PC-3 (cell line): ENCODE results near the gene C5orf63. TPM values are rescaled to one million over a fixed set of nuclear protein-coding genes. Genes with fewer than 3 reads are reported as not detected.

Source experiments
- ATAC-seq: fragments of 200-7000 bp; cut with Tn5 transposase; 2 replicates; pipeline ENCODE4 v1.9.1; 2020; ENCODE audit warnings: mild to moderate bottlenecking, moderate library complexity
- BruUV-seq: library from RNA; stranded (reverse); fragments of 400-500 nt; replicated peaks from 2 replicates; lab custom pipeline; 2021; lab: Mats Ljungman, UMichigan
- CTCF ChIA-PET: fragments of 300-600 bp; sonication (Branson Sonifier 250); formaldehyde crosslinking; loops from one replicate; lab custom pipeline; 2022; ENCODE audit warnings: antibody characterized with exemption; lab: Charles Lee
- POLR2A ChIA-PET: fragments of 300-600 bp; sonication (Branson Sonifier 250); formaldehyde crosslinking; loops from one replicate; lab custom pipeline; 2022; ENCODE audit warnings: antibody characterized with exemption; ENCODE audit not compliant: unreplicated experiment; lab: Charles Lee
- DNase-seq: peaks from one replicate; pipeline ENCODE4 v3.0.0-alpha.2; 2015
- H2AFZ ChIP-seq: fragments of 300-600 bp; sonication (generic); 2 replicates; pipeline ENCODE4 v1.6.0; 2016; ENCODE audit warnings: antibody characterized with exemption, low read length
- H3F3A ChIP-seq: fragments of 300-600 bp; sonication (generic); one replicate; pipeline ENCODE4 v1.6.0; 2017; ENCODE audit warnings: antibody characterized with exemption, low read length, control low read depth, mild to moderate bottlenecking; ENCODE audit not compliant: unreplicated experiment
- H3K27ac ChIP-seq: fragments of 300-600 bp; sonication (generic); 2 replicates; pipeline ENCODE4 v1.5.1; 2016; ENCODE audit warnings: mild to moderate bottlenecking, low read length
- H3K27me3 ChIP-seq: fragments of 300-600 bp; sonication (generic); 2 replicates; pipeline ENCODE4 v1.6.1; 2016; ENCODE audit warnings: low read length, mixed read lengths
- H3K36me3 ChIP-seq: fragments of 300-600 bp; sonication (generic); 2 replicates; pipeline ENCODE4 v1.6.1; 2016; ENCODE audit warnings: low read depth, mixed run types, low read length, mixed read lengths
- H3K4me1 ChIP-seq: fragments of 300-600 bp; sonication (generic); 2 replicates; pipeline ENCODE4 v1.5.1; 2016; ENCODE audit warnings: low read length; ENCODE audit not compliant: insufficient read depth
- H3K4me2 ChIP-seq: fragments of 300-600 bp; sonication (generic); 2 replicates; pipeline ENCODE4 v1.6.0; 2016; ENCODE audit warnings: low read length
- H3K4me3 ChIP-seq: fragments of 300-600 bp; sonication (generic); 2 replicates; pipeline ENCODE4 v1.5.1; 2016; ENCODE audit warnings: mild to moderate bottlenecking, low read length, mixed read lengths
- H3K79me2 ChIP-seq: fragments of 300-600 bp; sonication (generic); 2 replicates; pipeline ENCODE4 v1.6.1; 2017; ENCODE audit warnings: low read length, mixed read lengths
- H3K9ac ChIP-seq: fragments of 300-600 bp; sonication (generic); 2 replicates; pipeline ENCODE4 v1.6.0; 2016; ENCODE audit warnings: mild to moderate bottlenecking, low read length
- H3K9me2 ChIP-seq: fragments of 300-600 bp; sonication (generic); replicated peaks from 2 replicates; pipeline ENCODE4 v1.6.1; 2016; ENCODE audit warnings: mixed run types, low read length, mixed read lengths
- H3K9me3 ChIP-seq: fragments of 300-600 bp; sonication (generic); 2 replicates; pipeline ENCODE4 v1.6.1; 2016; ENCODE audit warnings: low read length, mixed read lengths
- H4K20me1 ChIP-seq: fragments of 300-600 bp; sonication (generic); 2 replicates; pipeline ENCODE4 v1.6.1; 2016; ENCODE audit warnings: low read length, mixed read lengths
- EZH2 ChIP-seq: fragments of 300-600 bp; sonication (generic); IDR thresholded peaks from one replicate; pipeline ENCODE4 v1.6.1; 2017; ENCODE audit warnings: antibody characterized with exemption, mild to moderate bottlenecking, low read length; ENCODE audit not compliant: unreplicated experiment
- EZH2phosphoT487 ChIP-seq: fragments of 300-600 bp; sonication (generic); IDR thresholded peaks from 2 replicates; pipeline ENCODE4 v1.6.1; 2018; ENCODE audit warnings: mild to moderate bottlenecking, antibody characterized with exemption, low read length, borderline replicate concordance
- intact Hi-C: fragments of 100-400 bp; cut with micrococcal nuclease; formaldehyde crosslinking; loops from 2 replicates; pipeline ENCODE4 v1.9.0; 2023
- total RNA-seq: library from RNA; depleted of rRNA; stranded (reverse); fragments of >200 nt; gene quantifications from 2 replicates; pipeline ENCODE4 v1.2.3, GENCODE V29; 2014
- TF ChIP-seq, protein P1 (sequence below): fragments of 300-600 bp; sonication (generic); conservative IDR thresholded peaks from 2 replicates; pipeline ENCODE4 v1.5.1; 2017; ENCODE audit warnings: antibody characterized with exemption, low read depth, mild to moderate bottlenecking, low read length

C5orf63 gene
- total RNA-seq, 1 experiment from 2014 or later = 3.7 TPM

- no peaks in the 10 kb centered on the region for H3F3A ChIP-seq
- H3K27me3 ChIP-seq = no peaks in the 10 kb centered on the region
- ChIA-PET CTCF (no interaction called here), POLR2A (no interaction called here)
- no peak overlapping the region for H3K9ac ChIP-seq
- no peaks in the 10 kb centered on the region for H3K79me2 ChIP-seq
- no peaks in the 10 kb centered on the region for H3K36me3 ChIP-seq
- no peaks in the 10 kb centered on the region for H3K4me1 ChIP-seq
- BruUV-seq = no TSS peak
- H2AFZ ChIP-seq = no peak overlapping the region
- no peak overlapping the region for H3K4me2 ChIP-seq
- no peaks in the 10 kb centered on the region for H3K9me3 ChIP-seq
- H4K20me1 ChIP-seq = no peaks in the 10 kb centered on the region
- H3K4me3 ChIP-seq = no peak overlapping the region
- DNase-seq (no peak), ATAC-seq (no peak)
- H3K9me2 ChIP-seq = no peaks in the 10 kb centered on the region
- TF ChIP-seq, protein P1, sequence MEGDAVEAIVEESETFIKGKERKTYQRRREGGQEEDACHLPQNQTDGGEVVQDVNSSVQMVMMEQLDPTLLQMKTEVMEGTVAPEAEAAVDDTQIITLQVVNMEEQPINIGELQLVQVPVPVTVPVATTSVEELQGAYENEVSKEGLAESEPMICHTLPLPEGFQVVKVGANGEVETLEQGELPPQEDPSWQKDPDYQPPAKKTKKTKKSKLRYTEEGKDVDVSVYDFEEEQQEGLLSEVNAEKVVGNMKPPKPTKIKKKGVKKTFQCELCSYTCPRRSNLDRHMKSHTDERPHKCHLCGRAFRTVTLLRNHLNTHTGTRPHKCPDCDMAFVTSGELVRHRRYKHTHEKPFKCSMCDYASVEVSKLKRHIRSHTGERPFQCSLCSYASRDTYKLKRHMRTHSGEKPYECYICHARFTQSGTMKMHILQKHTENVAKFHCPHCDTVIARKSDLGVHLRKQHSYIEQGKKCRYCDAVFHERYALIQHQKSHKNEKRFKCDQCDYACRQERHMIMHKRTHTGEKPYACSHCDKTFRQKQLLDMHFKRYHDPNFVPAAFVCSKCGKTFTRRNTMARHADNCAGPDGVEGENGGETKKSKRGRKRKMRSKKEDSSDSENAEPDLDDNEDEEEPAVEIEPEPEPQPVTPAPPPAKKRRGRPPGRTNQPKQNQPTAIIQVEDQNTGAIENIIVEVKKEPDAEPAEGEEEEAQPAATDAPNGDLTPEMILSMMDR = no peak
- TF ChIP-seq EZH2phosphoT487 = no peak
- TF ChIP-seq EZH2 = no peak
- no peak overlapping the region for H3K27ac ChIP-seq
- intact Hi-C loops = no loop called here
Measured at GRCh38 chr5:127063257-127063913, 9.9 kb downstream of the C5orf63 start.

GRCh38 chr5:127061956-127062355 is 11.3 kb downstream of the C5orf63 start:
- Histone ChIP-seq H3K4me1 (no peaks in the 10 kb centered on the region), H3K4me3 (no peak overlapping the region), H3K27me3 (no peaks in the 10 kb centered on the region), H3K4me2 (no peak overlapping the region), H3K36me3 (no peaks in the 10 kb centered on the region), H3K79me2 (no peaks in the 10 kb centered on the region), H2AFZ (no peak overlapping the region), H4K20me1 (no peaks in the 10 kb centered on the region), H3K9me2 (no peaks in the 10 kb centered on the region), H3F3A (no peaks in the 10 kb centered on the region), H3K9me3 (no peaks in the 10 kb centered on the region), H3K9ac (no peak overlapping the region), H3K27ac (no peak overlapping the region)
- TF ChIP-seq, protein P1 = no peak
- TF ChIP-seq EZH2phosphoT487 = no peak
- no peak for TF ChIP-seq EZH2
- ChIA-PET CTCF (no interaction called here), POLR2A (interaction anchor here (0.7 kb wide), 1 partner anchor 32 kb away, joined by 3 read pairs; the partner anchor contains the start of gene MARCHF3)
- DNase-seq (no peak), ATAC-seq (no peak)
- no TSS peak for BruUV-seq
- intact Hi-C loops = no loop called here

DNA sequence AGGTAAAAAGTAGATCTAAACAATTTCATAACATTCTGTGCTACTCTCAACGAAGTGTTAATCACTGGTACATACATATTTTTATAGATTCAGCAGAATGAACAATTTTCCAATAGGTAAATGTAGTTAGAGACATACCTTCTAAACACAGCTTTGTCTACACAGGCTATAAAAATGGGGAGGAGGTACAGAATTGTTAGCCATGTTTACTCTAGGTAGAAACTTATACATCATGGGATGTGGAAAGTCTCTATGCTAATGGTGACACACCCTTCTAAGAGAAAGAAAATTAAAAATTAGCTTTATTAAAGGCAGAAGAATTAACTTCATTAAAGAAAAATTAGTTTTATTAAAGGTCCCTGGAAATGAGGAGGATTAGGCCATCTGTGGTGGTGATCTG is 11.8 kb downstream of the C5orf63 start:
- Histone ChIP-seq H3K27me3 (no peaks in the 10 kb centered on the region), H4K20me1 (no peaks in the 10 kb centered on the region), H2AFZ (no peak overlapping the region), H3K9me3 (no peaks in the 10 kb centered on the region), H3K4me2 (no peak overlapping the region), H3F3A (no peaks in the 10 kb centered on the region), H3K4me3 (no peak overlapping the region), H3K9ac (no peak overlapping the region), H3K36me3 (peaks cover 3% of the 10 kb centered on the region; the same call in 1 of the 2 replicates), H3K9me2 (no peaks in the 10 kb centered on the region), H3K27ac (no peak overlapping the region), H3K4me1 (no peaks in the 10 kb centered on the region), H3K79me2 (no peaks in the 10 kb centered on the region)
- DNase-seq (no peak), ATAC-seq (no peak)
- ChIA-PET POLR2A (no interaction called here), CTCF (no interaction called here)
- TF ChIP-seq EZH2phosphoT487 = no peak
- TF ChIP-seq, protein P1 = no peak
- no peak for TF ChIP-seq EZH2
- intact Hi-C loops = no loop called here
- BruUV-seq = no TSS peak
